OCI-LY3 (cell line): Measurements from ENCODE around the gene ZNF267.
"Not testable (repeated sequence)": the region's sequence is repeated elsewhere in the genome, so short reads cannot be mapped to it uniquely, and the experiment has no call there.

Source experiments
- H2AFZ ChIP-seq: fragments of 200-600, 300-600 bp; shearing (Covaris generic); 2 replicates; pipeline ENCODE4 v1.6.0; 2014; ENCODE audit warnings: antibody characterized with exemption, low read depth, low read length
- H3K27ac ChIP-seq: fragments of 200-600, 300-600 bp; sonication (generic); 2 replicates; pipeline ENCODE4 v1.5.1; 2014; ENCODE audit warnings: mild to moderate bottlenecking, low read length, moderate library complexity, mixed read lengths
- H3K27me3 ChIP-seq: fragments of 200-600, 300-600 bp; sonication (generic); 2 replicates; pipeline ENCODE4 v1.6.1; 2014; ENCODE audit warnings: low read depth, low read length, mixed read lengths
- H3K36me3 ChIP-seq: fragments of 200-600, 300-600 bp; sonication (generic); replicated peaks from 2 replicates; pipeline ENCODE3; 2014; ENCODE audit warnings: low read depth, low read length, mixed read lengths
- H3K4me1 ChIP-seq: fragments of 300-600, 200-600 bp; sonication (generic); 2 replicates; pipeline ENCODE4 v1.6.1; 2014; ENCODE audit warnings: low read length, mixed read lengths
- H3K4me2 ChIP-seq: fragments of 200-600, 300-600 bp; sonication (generic); 2 replicates; pipeline ENCODE4 v1.6.1; 2014; ENCODE audit warnings: low read length, mixed read lengths
- H3K4me3 ChIP-seq: fragments of 300-600, 200-600 bp; sonication (generic); 2 replicates; pipeline ENCODE4 v1.5.1; 2014; ENCODE audit warnings: antibody characterized with exemption, mild to moderate bottlenecking, low read length, moderate library complexity
- H3K79me2 ChIP-seq: fragments of 300-600, 200-600 bp; shearing (Covaris generic); 2 replicates; pipeline ENCODE4 v1.6.1; 2014; ENCODE audit warnings: mild to moderate bottlenecking, low read length, mixed read lengths
- H3K9ac ChIP-seq: fragments of 300-600, 200-600 bp; shearing (Covaris generic); 2 replicates; pipeline ENCODE4 v1.6.0; 2014; ENCODE audit warnings: mild to moderate bottlenecking, low read length, moderate library complexity
- H3K9me3 ChIP-seq: fragments of 200-600, 300-600 bp; shearing (Covaris generic); 2 replicates; pipeline ENCODE4 v1.6.1; 2014; ENCODE audit warnings: low read length, mixed read lengths; ENCODE audit not compliant: insufficient read depth
- H4K20me1 ChIP-seq: fragments of 200-600, 300-600 bp; sonication (generic); 2 replicates; pipeline ENCODE4 v1.6.1; 2016; ENCODE audit warnings: low read length, mixed read lengths; ENCODE audit not compliant: insufficient read depth
- EZH2phosphoT487 ChIP-seq: fragments of 200-600 bp; shearing (Covaris generic); IDR thresholded peaks from 2 replicates; pipeline ENCODE4 v1.6.1; 2018; ENCODE audit warnings: antibody characterized with exemption, mixed run types, low read depth
- TF ChIP-seq, protein P1 (sequence below): fragments of 200-600, 300-600 bp; sonication (generic); IDR thresholded peaks from 2 replicates; pipeline ENCODE4 v1.5.1; 2014; ENCODE audit warnings: antibody characterized with exemption, low read length, low read depth

The ZNF267 gene

DNA sequence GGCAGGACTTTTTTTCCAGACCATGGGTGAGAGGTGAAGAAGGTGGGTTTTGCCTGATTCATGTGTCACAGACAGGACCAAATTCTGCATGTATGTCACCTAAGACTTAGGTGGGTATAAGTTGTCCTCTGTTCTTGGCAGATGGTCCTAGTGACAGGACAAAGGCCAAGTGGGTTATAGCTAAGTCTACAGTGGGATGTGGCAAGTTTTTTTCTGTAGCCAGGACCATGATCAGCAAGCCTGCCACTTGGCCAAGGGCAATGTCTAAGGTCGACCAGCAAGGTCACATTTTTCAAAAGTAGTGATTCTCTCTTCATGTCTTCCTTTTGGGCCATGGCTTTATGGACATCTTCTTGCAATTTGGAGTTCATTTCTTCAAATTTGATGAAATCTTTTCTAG, 20.2 kb downstream of the ZNF267 start:
- Histone ChIP-seq H3K9me3 (peaks cover 63% of the 10 kb centered on the region), H3K36me3 (peaks cover 90% of the 10 kb centered on the region), H4K20me1 (peaks cover 62% of the 10 kb centered on the region), H3K79me2 (peaks cover 98% of the 10 kb centered on the region), H3K4me3 (no peak overlapping the region), H3K4me2 (peak overlapping the region; percentile 31), H3K9ac (no peak overlapping the region), H3K4me1 (peaks cover 21% of the 10 kb centered on the region), H3K27me3 (no peaks in the 10 kb centered on the region), H3K27ac (peak overlapping the region; percentile 71), H2AFZ (no peak overlapping the region)
- TF ChIP-seq EZH2phosphoT487 = no peak
- TF ChIP-seq, protein P1, sequence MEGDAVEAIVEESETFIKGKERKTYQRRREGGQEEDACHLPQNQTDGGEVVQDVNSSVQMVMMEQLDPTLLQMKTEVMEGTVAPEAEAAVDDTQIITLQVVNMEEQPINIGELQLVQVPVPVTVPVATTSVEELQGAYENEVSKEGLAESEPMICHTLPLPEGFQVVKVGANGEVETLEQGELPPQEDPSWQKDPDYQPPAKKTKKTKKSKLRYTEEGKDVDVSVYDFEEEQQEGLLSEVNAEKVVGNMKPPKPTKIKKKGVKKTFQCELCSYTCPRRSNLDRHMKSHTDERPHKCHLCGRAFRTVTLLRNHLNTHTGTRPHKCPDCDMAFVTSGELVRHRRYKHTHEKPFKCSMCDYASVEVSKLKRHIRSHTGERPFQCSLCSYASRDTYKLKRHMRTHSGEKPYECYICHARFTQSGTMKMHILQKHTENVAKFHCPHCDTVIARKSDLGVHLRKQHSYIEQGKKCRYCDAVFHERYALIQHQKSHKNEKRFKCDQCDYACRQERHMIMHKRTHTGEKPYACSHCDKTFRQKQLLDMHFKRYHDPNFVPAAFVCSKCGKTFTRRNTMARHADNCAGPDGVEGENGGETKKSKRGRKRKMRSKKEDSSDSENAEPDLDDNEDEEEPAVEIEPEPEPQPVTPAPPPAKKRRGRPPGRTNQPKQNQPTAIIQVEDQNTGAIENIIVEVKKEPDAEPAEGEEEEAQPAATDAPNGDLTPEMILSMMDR = no peak

GRCh38 chr16:31897283-31897682, 23.7 kb downstream of the ZNF267 start:
- TF ChIP-seq, protein P1 = no peak
- no peak for TF ChIP-seq EZH2phosphoT487
- Histone ChIP-seq H3K36me3 (peaks cover 69% of the 10 kb centered on the region), H3K79me2 (peaks cover 95% of the 10 kb centered on the region)

GRCh38 chr16:31899505-31899904, 25.9 kb downstream of the ZNF267 start:
- peaks cover 34% of the 10 kb centered on the region for H3K9me3 ChIP-seq
- no peak overlapping the region for H2AFZ ChIP-seq
- peaks cover 51% of the 10 kb centered on the region for H3K36me3 ChIP-seq
- no peaks in the 10 kb centered on the region for H3K27me3 ChIP-seq
- no peak for TF ChIP-seq EZH2phosphoT487
- TF ChIP-seq, protein P1 = no peak
- no peak overlapping the region for H3K27ac ChIP-seq
- H4K20me1 ChIP-seq = peaks cover 31% of the 10 kb centered on the region
- peaks cover 1% of the 10 kb centered on the region; the same call in 1 of the 2 replicates for H3K4me1 ChIP-seq
- no peak overlapping the region for H3K9ac ChIP-seq
- H3K79me2 ChIP-seq = peaks cover 92% of the 10 kb centered on the region
- H3K4me2 ChIP-seq = no peak overlapping the region
- no peak overlapping the region for H3K4me3 ChIP-seq

More at GRCh38 chr16:31897283-31897682, 23.7 kb downstream of the ZNF267 start:
- no peak overlapping the region for H2AFZ ChIP-seq
- H3K27me3 ChIP-seq = no peaks in the 10 kb centered on the region
- no peak overlapping the region for H3K27ac ChIP-seq
- H3K4me2 ChIP-seq = no peak overlapping the region
- H3K9ac ChIP-seq = no peak overlapping the region
- H4K20me1 ChIP-seq = peaks cover 44% of the 10 kb centered on the region
- peaks cover 21% of the 10 kb centered on the region for H3K4me1 ChIP-seq
- peaks cover 45% of the 10 kb centered on the region for H3K9me3 ChIP-seq
- no peak overlapping the region for H3K4me3 ChIP-seq

DNA sequence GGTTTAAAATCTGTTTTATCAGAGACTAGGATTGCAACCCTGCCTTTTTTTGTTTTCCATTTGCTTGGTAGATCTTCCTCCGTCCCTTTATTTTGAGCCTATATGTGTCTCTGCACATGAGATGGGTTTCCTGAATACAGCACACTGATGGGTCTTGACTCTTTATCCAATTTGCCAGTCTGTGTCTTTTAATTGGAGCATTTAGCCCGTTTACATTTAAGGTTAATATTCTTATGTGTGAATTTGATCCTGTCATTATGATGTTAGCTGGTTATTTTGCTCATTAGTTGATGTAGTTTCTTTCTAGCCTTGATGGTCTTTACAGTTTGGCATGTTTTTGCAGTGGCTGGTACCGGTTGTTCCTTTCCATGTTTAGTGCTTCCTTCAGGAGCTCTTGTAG, 31.0 kb downstream of the ZNF267 start:
- H3K27me3 ChIP-seq, H3K27ac ChIP-seq, H3K4me1 ChIP-seq, H3K9ac ChIP-seq, H2AFZ ChIP-seq, H3K4me3 ChIP-seq, H3K4me2 ChIP-seq: not testable (repeated sequence)
- H3K36me3 ChIP-seq = peaks cover 28% of the 10 kb centered on the region
- H4K20me1 ChIP-seq = peaks cover 34% of the 10 kb centered on the region
- peaks cover 15% of the 10 kb centered on the region; the same call in 1 of the 2 replicates for H3K9me3 ChIP-seq
- peaks cover 84% of the 10 kb centered on the region for H3K79me2 ChIP-seq

- H3K4me3 ChIP-seq = no peak overlapping the region
- no peak for TF ChIP-seq EZH2phosphoT487
- TF ChIP-seq, protein P1 = no peak
Observed at GRCh38 chr16:31913668-31914067, 40.1 kb downstream of the ZNF267 start.

More at GRCh38 chr16:31913668-31914067, 40.1 kb downstream of the ZNF267 start:
- Histone ChIP-seq H3K27ac (no peak overlapping the region), H3K9ac (no peak overlapping the region), H3K4me1 (no peaks in the 10 kb centered on the region), H3K79me2 (peaks cover 66% of the 10 kb centered on the region), H3K9me3 (peaks cover 98% of the 10 kb centered on the region), H3K36me3 (peaks cover 96% of the 10 kb centered on the region), H3K27me3 (no peaks in the 10 kb centered on the region), H3K4me2 (no peak overlapping the region), H2AFZ (no peak overlapping the region), H4K20me1 (peaks cover 53% of the 10 kb centered on the region)
